IMR-90 (cell line): ENCODE results near the gene FCRLB.

Source experiments
- BHLHE40 ChIP-seq: fragments of 150-350 bp; IDR thresholded peaks from 2 replicates; pipeline ENCODE4 v1.6.1; 2016; ENCODE audit warnings: mild to moderate bottlenecking, low read depth, low read length
- CEBPB ChIP-seq: IDR thresholded peaks from 2 replicates; pipeline ENCODE4 v1.6.1; 2012; ENCODE audit warnings: low read depth, low read length, improper control_type of control experiment
- FOS ChIP-seq: fragments of 150-350 bp; IDR thresholded peaks from 2 replicates; pipeline ENCODE4 v1.6.1; 2016; ENCODE audit warnings: low read depth, low read length
- MAFK ChIP-seq: IDR thresholded peaks from 2 replicates; pipeline ENCODE4 v1.6.1; 2012; ENCODE audit warnings: low read depth, low read length, improper control_type of control experiment
- MAZ ChIP-seq: IDR thresholded peaks from 2 replicates; pipeline ENCODE4 v1.6.1; 2012; ENCODE audit warnings: low read depth, mild to moderate bottlenecking, low read length, improper control_type of control experiment, moderate library complexity, borderline replicate concordance
- MXI1 ChIP-seq: IDR thresholded peaks from 2 replicates; pipeline ENCODE4 v1.6.1; 2012; ENCODE audit warnings: low read depth, mild to moderate bottlenecking, low read length, moderate library complexity, borderline replicate concordance
- POLR2A ChIP-seq: IDR thresholded peaks from 2 replicates; pipeline ENCODE4 v1.6.1; 2012; ENCODE audit warnings: mild to moderate bottlenecking, low read depth, low read length
- RAD21 ChIP-seq: IDR thresholded peaks from 2 replicates; pipeline ENCODE4 v1.6.1; 2012; ENCODE audit warnings: low read length, improper control_type of control experiment
- RCOR1 ChIP-seq: IDR thresholded peaks from 2 replicates; pipeline ENCODE4 v1.6.1; 2012; ENCODE audit warnings: mild to moderate bottlenecking, low read length, improper control_type of control experiment; ENCODE audit not compliant: insufficient replicate concordance
- RFX5 ChIP-seq: IDR thresholded peaks from 2 replicates; pipeline ENCODE4 v1.8.0; 2012; ENCODE audit warnings: low read depth, mild to moderate bottlenecking, low read length, moderate library complexity
- SMC3 ChIP-seq: fragments of 150-350 bp; IDR thresholded peaks from 2 replicates; pipeline ENCODE4 v1.6.1; 2016; ENCODE audit warnings: low read depth, mild to moderate bottlenecking, antibody characterized with exemption, low read length, moderate library complexity
- TF ChIP-seq, protein P1 (sequence below): conservative IDR thresholded peaks from 2 replicates; pipeline ENCODE4 v1.5.1; 2012; ENCODE audit warnings: mild to moderate bottlenecking, low read depth, low read length, improper control_type of control experiment
- TF ChIP-seq, protein P2 (sequence below): fragments of 150-350 bp; IDR thresholded peaks from 2 replicates; pipeline ENCODE4 v1.6.1; 2017; ENCODE audit warnings: mild to moderate bottlenecking, antibody characterized with exemption, low read length, low read depth

DNA sequence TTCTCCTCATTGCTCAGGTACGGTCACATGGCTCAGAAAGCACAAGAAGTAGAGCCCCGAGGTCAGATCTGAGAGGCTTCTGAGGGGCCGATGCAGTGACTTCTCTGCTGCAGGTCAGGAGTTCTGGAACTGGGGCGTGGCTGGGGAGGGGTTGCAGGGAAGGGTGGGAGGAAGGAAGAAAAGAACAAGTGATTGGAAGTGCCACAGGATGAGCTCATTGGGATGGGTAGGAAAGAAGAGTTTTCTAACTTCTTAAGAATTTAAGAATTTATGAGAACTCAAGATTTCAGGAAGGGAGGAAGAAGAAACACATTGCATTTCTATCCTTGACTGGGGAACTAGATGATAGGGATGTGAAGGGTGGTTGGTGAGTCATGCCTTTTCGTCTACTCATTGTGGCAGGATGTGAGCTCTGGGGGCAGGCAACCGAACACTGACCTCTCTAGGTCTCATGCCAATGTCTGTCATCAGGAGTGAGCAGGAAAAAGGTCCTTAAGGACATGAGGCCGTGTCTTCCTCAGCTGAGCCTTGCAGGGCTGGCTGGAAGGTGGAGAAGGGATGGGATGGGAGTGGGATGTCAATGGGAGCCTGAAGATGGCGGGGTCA is 497 bp downstream of the FCRLB start:
- TF ChIP-seq, protein P1, sequence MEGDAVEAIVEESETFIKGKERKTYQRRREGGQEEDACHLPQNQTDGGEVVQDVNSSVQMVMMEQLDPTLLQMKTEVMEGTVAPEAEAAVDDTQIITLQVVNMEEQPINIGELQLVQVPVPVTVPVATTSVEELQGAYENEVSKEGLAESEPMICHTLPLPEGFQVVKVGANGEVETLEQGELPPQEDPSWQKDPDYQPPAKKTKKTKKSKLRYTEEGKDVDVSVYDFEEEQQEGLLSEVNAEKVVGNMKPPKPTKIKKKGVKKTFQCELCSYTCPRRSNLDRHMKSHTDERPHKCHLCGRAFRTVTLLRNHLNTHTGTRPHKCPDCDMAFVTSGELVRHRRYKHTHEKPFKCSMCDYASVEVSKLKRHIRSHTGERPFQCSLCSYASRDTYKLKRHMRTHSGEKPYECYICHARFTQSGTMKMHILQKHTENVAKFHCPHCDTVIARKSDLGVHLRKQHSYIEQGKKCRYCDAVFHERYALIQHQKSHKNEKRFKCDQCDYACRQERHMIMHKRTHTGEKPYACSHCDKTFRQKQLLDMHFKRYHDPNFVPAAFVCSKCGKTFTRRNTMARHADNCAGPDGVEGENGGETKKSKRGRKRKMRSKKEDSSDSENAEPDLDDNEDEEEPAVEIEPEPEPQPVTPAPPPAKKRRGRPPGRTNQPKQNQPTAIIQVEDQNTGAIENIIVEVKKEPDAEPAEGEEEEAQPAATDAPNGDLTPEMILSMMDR = no peak
- TF ChIP-seq MAFK (no peak), POLR2A (no peak), CEBPB (no peak), MXI1 (no peak), MAZ (peak; percentile 56; the same call in 1 of the 2 replicates), SMC3 (peak; percentile 4; the same call in 1 of the 2 replicates), RFX5 (no peak), RCOR1 (no peak), RAD21 (peak; percentile 16; the same call in 1 of the 2 replicates), FOS (peak; percentile 87), BHLHE40 (peak; percentile 39; the same call in 1 of the 2 replicates)
- TF ChIP-seq, protein P2, sequence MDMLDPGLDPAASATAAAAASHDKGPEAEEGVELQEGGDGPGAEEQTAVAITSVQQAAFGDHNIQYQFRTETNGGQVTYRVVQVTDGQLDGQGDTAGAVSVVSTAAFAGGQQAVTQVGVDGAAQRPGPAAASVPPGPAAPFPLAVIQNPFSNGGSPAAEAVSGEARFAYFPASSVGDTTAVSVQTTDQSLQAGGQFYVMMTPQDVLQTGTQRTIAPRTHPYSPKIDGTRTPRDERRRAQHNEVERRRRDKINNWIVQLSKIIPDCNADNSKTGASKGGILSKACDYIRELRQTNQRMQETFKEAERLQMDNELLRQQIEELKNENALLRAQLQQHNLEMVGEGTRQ = no peak
